ENCODE results near the gene HAPLN2. TPM values are rescaled to one million over a fixed set of nuclear protein-coding genes. Genes with fewer than 3 reads are reported as not detected.

The HAPLN2 gene
- total and polyA plus RNA-seq, 7 donors, result 0.10 to 1.2 (median 0.71) TPM; not detected in 4

DNA sequence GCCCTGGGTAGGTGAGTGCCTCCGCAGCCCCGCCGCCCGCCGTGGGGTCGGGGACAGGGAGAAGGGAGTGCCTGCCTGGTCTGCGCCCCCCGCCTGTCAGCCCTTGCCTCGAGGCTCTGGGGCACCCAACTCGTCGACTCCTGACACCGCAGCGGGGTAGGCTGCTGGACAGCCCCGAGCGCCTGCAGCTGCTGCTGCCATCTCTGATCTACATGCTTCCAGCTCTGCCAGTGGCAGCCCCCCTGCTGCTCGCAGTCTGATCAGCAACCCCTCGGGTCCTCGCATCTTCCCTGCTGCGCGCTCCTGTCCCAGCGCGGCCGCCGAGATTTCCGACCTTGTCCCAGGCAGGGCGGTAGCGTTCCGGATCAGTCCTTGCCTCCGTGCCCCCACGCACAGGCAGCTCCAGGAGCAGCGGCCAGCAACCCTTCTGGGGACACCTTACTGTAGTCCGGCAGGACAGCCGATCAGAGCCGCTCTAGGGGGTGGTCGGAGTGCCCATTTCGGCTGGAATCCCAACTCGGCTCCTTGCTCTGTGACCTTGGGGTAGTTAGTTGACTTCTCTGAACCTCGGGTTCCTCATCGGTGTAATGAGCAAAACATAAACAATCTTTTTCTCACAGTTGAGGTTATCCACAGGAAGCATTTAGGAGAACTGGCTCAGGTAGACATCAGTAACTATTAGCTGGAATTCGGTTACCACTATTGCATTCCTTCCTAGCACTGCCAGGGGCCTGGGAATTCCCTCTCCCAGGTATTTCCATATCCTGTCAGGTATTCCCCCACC lies 23.2 kb downstream of the HAPLN2 start:
- Histone ChIP-seq H3K9me3 (no peaks in the 10 kb centered on the region), H3K27me3 (peaks cover 31 to 97% (median 89%) of the 10 kb centered on the region in 3 donors)
- intact Hi-C loops (cut with DNase I), result no loop called here

DNA sequence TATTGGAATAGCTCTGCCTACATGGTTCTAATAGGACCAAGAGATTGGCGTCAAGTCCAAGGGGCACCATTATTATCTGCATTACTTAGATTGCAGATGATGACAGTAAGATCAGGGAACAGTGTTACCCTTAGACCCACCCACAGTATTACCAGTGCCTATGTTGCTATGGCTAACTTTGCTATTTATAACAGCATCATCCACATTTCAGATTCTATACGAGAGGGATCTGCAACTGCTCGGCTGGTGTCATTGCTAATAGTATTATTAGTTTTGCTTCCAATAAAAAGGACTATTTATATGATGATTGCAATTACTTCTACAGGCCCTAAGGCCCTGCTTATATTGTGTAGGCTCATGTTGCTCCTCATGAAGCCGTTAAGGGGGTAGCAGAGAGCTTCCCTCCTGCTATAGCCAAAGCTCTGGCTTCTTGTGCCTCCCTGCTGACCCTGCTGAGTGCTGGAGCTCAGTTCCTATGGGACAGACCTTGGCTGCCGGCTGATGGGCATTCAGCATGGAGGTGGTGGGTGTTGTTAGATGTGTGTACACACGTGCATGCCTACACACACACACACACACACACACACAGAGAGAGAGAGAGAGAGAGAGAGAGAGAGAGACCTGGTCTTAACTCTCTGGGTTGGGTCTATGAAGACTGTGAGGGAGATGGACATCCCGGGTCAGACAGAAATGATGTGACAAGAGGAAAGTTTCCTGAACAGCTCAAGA lies 24.0 kb downstream of the HAPLN2 start:
- no peak overlapping the region for H3K27ac ChIP-seq
- H3K4me3 ChIP-seq, result no peak overlapping the region
- H3K36me3 ChIP-seq, result no peaks in the 10 kb centered on the region
- H3K4me1 ChIP-seq, result peaks cover 0 to 18% (median 15%) of the 10 kb centered on the region in 4 donors
- no peaks in the 10 kb centered on the region for H3K9me3 ChIP-seq
- no peak for DNase-seq
- intact Hi-C loops (cut with DNase I), result no loop called here
- peaks cover 26 to 97% (median 86%) of the 10 kb centered on the region in 3 donors for H3K27me3 ChIP-seq
- TF ChIP-seq POLR2AphosphoS5 (IDR thresholded peaks at IDR 0.05) (no peak), POLR2A (IDR thresholded peaks at IDR 0.05) (no peak), EP300 (IDR thresholded peaks at IDR 0.05) (no peak)
- TF ChIP-seq, protein P1, sequence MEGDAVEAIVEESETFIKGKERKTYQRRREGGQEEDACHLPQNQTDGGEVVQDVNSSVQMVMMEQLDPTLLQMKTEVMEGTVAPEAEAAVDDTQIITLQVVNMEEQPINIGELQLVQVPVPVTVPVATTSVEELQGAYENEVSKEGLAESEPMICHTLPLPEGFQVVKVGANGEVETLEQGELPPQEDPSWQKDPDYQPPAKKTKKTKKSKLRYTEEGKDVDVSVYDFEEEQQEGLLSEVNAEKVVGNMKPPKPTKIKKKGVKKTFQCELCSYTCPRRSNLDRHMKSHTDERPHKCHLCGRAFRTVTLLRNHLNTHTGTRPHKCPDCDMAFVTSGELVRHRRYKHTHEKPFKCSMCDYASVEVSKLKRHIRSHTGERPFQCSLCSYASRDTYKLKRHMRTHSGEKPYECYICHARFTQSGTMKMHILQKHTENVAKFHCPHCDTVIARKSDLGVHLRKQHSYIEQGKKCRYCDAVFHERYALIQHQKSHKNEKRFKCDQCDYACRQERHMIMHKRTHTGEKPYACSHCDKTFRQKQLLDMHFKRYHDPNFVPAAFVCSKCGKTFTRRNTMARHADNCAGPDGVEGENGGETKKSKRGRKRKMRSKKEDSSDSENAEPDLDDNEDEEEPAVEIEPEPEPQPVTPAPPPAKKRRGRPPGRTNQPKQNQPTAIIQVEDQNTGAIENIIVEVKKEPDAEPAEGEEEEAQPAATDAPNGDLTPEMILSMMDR (IDR thresholded peaks at IDR 0.05), result no peak
- WGBS, 2 donors, result 59 to 76% methylated on average over 7 of the region's 7 CpGs

More for the DNA sequence above, 23.2 kb downstream of the HAPLN2 start:
- peak overlapping the region in 3 of 4 donors; percentile 33 to 47 (median 44) for H3K4me3 ChIP-seq
- DNase-seq, result no peak
- no peak overlapping the region for H3K27ac ChIP-seq
- 31 to 68% methylated on average over 40 of the region's 40 CpGs for WGBS, 2 donors
- H3K36me3 ChIP-seq, result no peaks in the 10 kb centered on the region
- TF ChIP-seq POLR2A (IDR thresholded peaks at IDR 0.05), result no peak
- TF ChIP-seq, protein P1 (IDR thresholded peaks at IDR 0.05), result no peak
- no peak for TF ChIP-seq POLR2AphosphoS5 (IDR thresholded peaks at IDR 0.05)
- no peak for TF ChIP-seq EP300 (IDR thresholded peaks at IDR 0.05)
- peaks cover 0 to 18% (median 15%) of the 10 kb centered on the region in 4 donors for H3K4me1 ChIP-seq

DNA sequence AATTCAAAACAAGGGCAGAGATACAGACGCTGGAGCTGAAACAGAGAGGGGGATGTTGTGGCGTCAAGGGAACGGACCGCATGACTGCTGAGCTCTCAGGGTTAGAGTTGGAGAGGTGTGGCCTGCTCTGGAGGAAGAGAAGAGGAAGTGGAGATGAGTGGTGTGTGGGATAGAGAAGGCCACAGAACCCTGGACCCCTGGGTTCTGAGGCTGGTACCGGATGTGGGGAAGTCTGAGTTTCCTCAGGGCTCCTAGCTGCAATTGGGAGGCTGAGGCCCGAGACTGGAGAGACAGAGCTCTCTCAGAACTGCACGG lies 24.5 kb downstream of the HAPLN2 start:
- peaks cover 0 to 18% (median 15%) of the 10 kb centered on the region in 4 donors for H3K4me1 ChIP-seq
- 41 to 85% methylated on average over 7 of the region's 7 CpGs for WGBS, 2 donors
- no peak overlapping the region for H3K4me3 ChIP-seq
- TF ChIP-seq EP300 (IDR thresholded peaks at IDR 0.05) (no peak), POLR2AphosphoS5 (IDR thresholded peaks at IDR 0.05) (no peak), POLR2A (IDR thresholded peaks at IDR 0.05) (no peak)
- TF ChIP-seq, protein P1 (IDR thresholded peaks at IDR 0.05), result no peak
- no peak overlapping the region for H3K27ac ChIP-seq
- no peak for DNase-seq
- H3K36me3 ChIP-seq, result no peaks in the 10 kb centered on the region
- H3K9me3 ChIP-seq, result no peaks in the 10 kb centered on the region
- intact Hi-C loops (cut with DNase I), result no loop called here
- peaks cover 25 to 97% (median 81%) of the 10 kb centered on the region in 3 donors for H3K27me3 ChIP-seq

DNA sequence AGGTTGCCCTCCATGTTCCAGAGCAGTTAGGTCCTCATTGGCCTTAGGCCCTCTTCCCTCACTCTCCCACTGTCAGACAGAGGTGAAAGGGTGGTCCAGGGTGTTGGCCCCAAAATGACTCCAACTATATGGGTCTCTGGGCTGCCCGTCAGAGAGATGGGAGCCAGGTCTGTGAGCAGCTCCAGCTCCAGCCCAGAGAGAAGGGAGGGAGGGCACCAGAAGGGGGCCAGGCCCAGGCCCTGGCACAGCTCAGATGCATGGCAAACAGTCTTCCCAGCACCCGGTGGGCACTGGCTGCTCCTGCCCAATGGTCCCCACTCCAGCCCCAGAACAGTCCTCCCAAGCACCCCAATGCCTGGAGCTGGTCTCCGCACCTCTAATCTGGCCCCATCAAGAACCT lies 24.9 kb downstream of the HAPLN2 start:
- DNase-seq, result no peak
- no peak overlapping the region for H3K27ac ChIP-seq
- WGBS, 2 donors, result 90 to 92% methylated on average over 3 of the region's 3 CpGs
- H3K4me3 ChIP-seq, result no peak overlapping the region
- TF ChIP-seq POLR2AphosphoS5 (IDR thresholded peaks at IDR 0.05), result no peak
- TF ChIP-seq EP300 (IDR thresholded peaks at IDR 0.05), result no peak
- TF ChIP-seq, protein P1 (IDR thresholded peaks at IDR 0.05), result no peak
- TF ChIP-seq POLR2A (IDR thresholded peaks at IDR 0.05), result no peak
- peaks cover 25 to 97% (median 77%) of the 10 kb centered on the region in 3 donors for H3K27me3 ChIP-seq
- no peaks in the 10 kb centered on the region for H3K9me3 ChIP-seq
- H3K4me1 ChIP-seq, result peaks cover 0 to 18% (median 15%) of the 10 kb centered on the region in 4 donors
- intact Hi-C loops (cut with DNase I), result no loop called here
- no peaks in the 10 kb centered on the region for H3K36me3 ChIP-seq

Data from sigmoid colon (tissue), 7 donors.